ENCODE results near the gene CCNB1IP1.

CCNB1IP1 gene

DNA sequence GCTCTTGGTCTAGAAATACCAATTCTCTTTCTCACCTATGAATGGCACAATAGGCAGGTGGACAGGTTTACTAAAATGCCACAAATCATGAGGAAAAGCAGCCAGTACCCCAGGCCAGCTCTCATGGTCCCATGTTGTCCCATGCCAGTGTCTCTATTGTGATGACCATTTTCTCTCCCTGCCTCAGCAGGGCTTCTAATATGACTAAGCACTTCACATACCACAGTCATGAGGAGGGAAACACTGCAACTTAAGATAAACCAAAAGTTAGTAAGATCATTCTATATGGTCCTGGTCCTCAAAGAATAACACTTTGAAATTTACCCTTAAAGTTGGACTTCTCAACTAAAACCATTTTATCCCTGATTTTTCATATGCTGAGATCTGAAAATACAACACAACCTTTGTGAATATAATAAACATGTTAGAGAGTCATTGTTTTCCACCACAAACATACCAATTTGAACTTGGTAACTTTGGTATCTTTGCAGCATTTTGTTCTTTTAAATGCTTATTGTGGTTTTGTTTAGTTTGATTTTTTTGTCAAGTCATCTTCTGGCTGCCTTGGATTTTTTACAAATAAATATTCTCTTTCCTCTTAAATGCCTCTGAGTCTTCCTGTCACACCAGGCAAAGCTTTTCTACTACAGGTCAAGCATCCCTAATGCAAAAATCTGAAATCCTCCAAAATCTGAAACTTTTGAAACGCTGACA, 30.9 kb downstream of the CCNB1IP1 start:
- TF ChIP-seq, protein P1, sequence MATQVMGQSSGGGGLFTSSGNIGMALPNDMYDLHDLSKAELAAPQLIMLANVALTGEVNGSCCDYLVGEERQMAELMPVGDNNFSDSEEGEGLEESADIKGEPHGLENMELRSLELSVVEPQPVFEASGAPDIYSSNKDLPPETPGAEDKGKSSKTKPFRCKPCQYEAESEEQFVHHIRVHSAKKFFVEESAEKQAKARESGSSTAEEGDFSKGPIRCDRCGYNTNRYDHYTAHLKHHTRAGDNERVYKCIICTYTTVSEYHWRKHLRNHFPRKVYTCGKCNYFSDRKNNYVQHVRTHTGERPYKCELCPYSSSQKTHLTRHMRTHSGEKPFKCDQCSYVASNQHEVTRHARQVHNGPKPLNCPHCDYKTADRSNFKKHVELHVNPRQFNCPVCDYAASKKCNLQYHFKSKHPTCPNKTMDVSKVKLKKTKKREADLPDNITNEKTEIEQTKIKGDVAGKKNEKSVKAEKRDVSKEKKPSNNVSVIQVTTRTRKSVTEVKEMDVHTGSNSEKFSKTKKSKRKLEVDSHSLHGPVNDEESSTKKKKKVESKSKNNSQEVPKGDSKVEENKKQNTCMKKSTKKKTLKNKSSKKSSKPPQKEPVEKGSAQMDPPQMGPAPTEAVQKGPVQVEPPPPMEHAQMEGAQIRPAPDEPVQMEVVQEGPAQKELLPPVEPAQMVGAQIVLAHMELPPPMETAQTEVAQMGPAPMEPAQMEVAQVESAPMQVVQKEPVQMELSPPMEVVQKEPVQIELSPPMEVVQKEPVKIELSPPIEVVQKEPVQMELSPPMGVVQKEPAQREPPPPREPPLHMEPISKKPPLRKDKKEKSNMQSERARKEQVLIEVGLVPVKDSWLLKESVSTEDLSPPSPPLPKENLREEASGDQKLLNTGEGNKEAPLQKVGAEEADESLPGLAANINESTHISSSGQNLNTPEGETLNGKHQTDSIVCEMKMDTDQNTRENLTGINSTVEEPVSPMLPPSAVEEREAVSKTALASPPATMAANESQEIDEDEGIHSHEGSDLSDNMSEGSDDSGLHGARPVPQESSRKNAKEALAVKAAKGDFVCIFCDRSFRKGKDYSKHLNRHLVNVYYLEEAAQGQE (IDR thresholded peaks at IDR 0.05; ENCODE audit: insufficient read depth in 1 of 2, low read depth in 2 of 2, low read length in 2 of 2), result no peak
- TF ChIP-seq FOXP2 (optimal IDR thresholded peaks at IDR 0.05; ENCODE audit: borderline replicate concordance, extremely low read depth, extremely low read length, insufficient read depth) (no peak), TAF1 (IDR thresholded peaks at IDR 0.05; ENCODE audit: borderline replicate concordance, insufficient read depth, low read length) (no peak), POLR2AphosphoS5 (IDR thresholded peaks at IDR 0.05; ENCODE audit: low read depth, low read length) (no peak), SIN3A (IDR thresholded peaks at IDR 0.05; ENCODE audit: borderline replicate concordance, insufficient read depth, low read length) (no peak)

DNA sequence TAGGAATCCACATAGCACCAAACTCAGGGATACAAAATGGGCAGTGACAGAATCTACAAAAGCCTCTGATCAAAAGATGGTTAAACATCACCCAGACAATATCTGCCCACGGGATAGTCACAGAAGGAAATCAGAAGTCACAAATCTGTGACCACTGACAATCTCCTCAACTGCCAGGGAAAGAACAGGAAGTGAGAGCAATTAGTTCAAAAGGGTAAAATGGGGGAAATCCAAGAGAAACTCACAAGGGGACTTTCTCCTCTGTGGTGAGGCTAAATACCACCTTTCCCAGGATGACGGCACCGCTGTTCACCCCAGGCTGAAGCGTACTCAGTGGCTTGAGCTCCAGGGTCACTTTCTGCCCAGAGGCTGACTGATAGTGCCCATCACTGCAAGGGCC, 38.0 kb downstream of the CCNB1IP1 start:
- TF ChIP-seq POLR2AphosphoS5 (IDR thresholded peaks at IDR 0.05; ENCODE audit: low read depth, low read length) (no peak), FOXP2 (optimal IDR thresholded peaks at IDR 0.05; ENCODE audit: borderline replicate concordance, extremely low read depth, extremely low read length, insufficient read depth) (no peak), SIN3A (IDR thresholded peaks at IDR 0.05; ENCODE audit: borderline replicate concordance, insufficient read depth, low read length) (no peak), TAF1 (IDR thresholded peaks at IDR 0.05; ENCODE audit: borderline replicate concordance, insufficient read depth, low read length) (no peak)
- TF ChIP-seq, protein P1 (IDR thresholded peaks at IDR 0.05; ENCODE audit: insufficient read depth in 1 of 2, low read depth in 2 of 2, low read length in 2 of 2), result no peak

DNA sequence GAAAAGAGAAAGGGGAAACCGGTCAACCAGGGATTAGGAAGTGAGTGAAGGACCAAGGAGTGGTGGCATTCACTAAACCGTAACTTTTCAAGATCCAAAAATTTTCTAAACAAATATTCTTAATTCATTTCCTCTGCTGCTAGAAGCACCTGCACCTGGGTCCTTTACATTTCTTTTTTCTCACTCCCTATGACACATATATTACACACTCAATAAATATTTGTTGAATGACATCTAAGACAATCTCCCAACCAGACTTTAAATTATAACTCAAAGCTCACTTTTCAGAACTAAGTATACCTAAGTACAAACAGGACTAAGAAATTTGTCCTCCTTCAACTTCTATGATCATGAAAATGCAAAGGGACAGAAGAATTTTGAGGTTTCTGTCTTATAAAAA, 38.4 kb downstream of the CCNB1IP1 start:
- TF ChIP-seq TAF1 (IDR thresholded peaks at IDR 0.05; ENCODE audit: borderline replicate concordance, insufficient read depth, low read length) (no peak), FOXP2 (optimal IDR thresholded peaks at IDR 0.05; ENCODE audit: borderline replicate concordance, extremely low read depth, extremely low read length, insufficient read depth) (no peak), SIN3A (IDR thresholded peaks at IDR 0.05; ENCODE audit: borderline replicate concordance, insufficient read depth, low read length) (no peak), POLR2AphosphoS5 (IDR thresholded peaks at IDR 0.05; ENCODE audit: low read depth, low read length) (no peak)
- TF ChIP-seq, protein P1 (IDR thresholded peaks at IDR 0.05; ENCODE audit: insufficient read depth in 1 of 2, low read depth in 2 of 2, low read length in 2 of 2), result no peak

DNA sequence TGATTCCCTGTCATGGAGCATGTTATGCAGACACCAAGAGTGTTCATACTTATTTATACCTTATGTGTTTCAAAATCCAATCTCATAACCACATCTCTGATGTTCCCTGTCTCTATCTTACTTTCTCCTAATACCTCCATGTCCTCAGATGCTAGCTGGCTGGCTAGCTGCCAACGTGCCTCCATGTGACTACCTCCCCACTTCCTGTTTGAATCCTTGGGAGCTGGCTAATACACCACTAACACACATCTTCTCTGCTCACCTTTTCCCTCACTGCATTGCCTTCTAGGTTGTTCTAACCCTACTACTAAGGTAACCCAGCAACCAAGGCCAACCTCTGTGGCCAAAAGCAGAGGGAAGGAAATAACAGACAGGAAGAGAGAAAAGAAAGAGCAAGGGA, 54.7 kb downstream of the CCNB1IP1 start:
- TF ChIP-seq TAF1 (IDR thresholded peaks at IDR 0.05; ENCODE audit: borderline replicate concordance, insufficient read depth, low read length), result no peak
- TF ChIP-seq, protein P1 (IDR thresholded peaks at IDR 0.05; ENCODE audit: insufficient read depth in 1 of 2, low read depth in 2 of 2, low read length in 2 of 2), result no peak
- TF ChIP-seq POLR2AphosphoS5 (IDR thresholded peaks at IDR 0.05; ENCODE audit: low read depth, low read length), result no peak
- TF ChIP-seq SIN3A (IDR thresholded peaks at IDR 0.05; ENCODE audit: borderline replicate concordance, insufficient read depth, low read length), result no peak
- TF ChIP-seq FOXP2 (optimal IDR thresholded peaks at IDR 0.05; ENCODE audit: borderline replicate concordance, extremely low read depth, extremely low read length, insufficient read depth), result no peak

All from PFSK-1 (cell line).